Measurements from ENCODE around the gene NTHL1. TPM values are rescaled to one million over a fixed set of nuclear protein-coding genes. Genes with fewer than 3 reads are reported as not detected.

NTHL1 gene
- total and polyA plus RNA-seq, 2 of the 13 experiments (the other 11 are each of a cell fraction or from before 2014, with no cell fraction given) = 47.5 to 64.9 TPM

- TF ChIP-seq ZNF550 (CRISPR knock-in tag; IDR thresholded peaks at IDR 0.05; ENCODE audit: borderline replicate concordance) = no peak
- TF ChIP-seq, protein P1, sequence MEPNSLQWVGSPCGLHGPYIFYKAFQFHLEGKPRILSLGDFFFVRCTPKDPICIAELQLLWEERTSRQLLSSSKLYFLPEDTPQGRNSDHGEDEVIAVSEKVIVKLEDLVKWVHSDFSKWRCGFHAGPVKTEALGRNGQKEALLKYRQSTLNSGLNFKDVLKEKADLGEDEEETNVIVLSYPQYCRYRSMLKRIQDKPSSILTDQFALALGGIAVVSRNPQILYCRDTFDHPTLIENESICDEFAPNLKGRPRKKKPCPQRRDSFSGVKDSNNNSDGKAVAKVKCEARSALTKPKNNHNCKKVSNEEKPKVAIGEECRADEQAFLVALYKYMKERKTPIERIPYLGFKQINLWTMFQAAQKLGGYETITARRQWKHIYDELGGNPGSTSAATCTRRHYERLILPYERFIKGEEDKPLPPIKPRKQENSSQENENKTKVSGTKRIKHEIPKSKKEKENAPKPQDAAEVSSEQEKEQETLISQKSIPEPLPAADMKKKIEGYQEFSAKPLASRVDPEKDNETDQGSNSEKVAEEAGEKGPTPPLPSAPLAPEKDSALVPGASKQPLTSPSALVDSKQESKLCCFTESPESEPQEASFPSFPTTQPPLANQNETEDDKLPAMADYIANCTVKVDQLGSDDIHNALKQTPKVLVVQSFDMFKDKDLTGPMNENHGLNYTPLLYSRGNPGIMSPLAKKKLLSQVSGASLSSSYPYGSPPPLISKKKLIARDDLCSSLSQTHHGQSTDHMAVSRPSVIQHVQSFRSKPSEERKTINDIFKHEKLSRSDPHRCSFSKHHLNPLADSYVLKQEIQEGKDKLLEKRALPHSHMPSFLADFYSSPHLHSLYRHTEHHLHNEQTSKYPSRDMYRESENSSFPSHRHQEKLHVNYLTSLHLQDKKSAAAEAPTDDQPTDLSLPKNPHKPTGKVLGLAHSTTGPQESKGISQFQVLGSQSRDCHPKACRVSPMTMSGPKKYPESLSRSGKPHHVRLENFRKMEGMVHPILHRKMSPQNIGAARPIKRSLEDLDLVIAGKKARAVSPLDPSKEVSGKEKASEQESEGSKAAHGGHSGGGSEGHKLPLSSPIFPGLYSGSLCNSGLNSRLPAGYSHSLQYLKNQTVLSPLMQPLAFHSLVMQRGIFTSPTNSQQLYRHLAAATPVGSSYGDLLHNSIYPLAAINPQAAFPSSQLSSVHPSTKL (CRISPR knock-in tag; IDR thresholded peaks at IDR 0.05) = 0 out of 2 replicates have a peak, but pooled peaks have one; percentile 11
- no peak for TF ChIP-seq PAWR (CRISPR knock-in tag; IDR thresholded peaks at IDR 0.05; ENCODE audit: borderline replicate concordance)
- TF ChIP-seq, protein P2, sequence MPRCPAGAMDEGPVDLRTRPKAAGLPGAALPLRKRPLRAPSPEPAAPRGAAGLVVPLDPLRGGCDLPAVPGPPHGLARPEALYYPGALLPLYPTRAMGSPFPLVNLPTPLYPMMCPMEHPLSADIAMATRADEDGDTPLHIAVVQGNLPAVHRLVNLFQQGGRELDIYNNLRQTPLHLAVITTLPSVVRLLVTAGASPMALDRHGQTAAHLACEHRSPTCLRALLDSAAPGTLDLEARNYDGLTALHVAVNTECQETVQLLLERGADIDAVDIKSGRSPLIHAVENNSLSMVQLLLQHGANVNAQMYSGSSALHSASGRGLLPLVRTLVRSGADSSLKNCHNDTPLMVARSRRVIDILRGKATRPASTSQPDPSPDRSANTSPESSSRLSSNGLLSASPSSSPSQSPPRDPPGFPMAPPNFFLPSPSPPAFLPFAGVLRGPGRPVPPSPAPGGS (CRISPR knock-in tag; IDR thresholded peaks at IDR 0.05) = no peak
- no peak for TF ChIP-seq TCF7L2 (IDR thresholded peaks at IDR 0.05; ENCODE audit: low read depth, low read length)
- TF ChIP-seq, protein P3, sequence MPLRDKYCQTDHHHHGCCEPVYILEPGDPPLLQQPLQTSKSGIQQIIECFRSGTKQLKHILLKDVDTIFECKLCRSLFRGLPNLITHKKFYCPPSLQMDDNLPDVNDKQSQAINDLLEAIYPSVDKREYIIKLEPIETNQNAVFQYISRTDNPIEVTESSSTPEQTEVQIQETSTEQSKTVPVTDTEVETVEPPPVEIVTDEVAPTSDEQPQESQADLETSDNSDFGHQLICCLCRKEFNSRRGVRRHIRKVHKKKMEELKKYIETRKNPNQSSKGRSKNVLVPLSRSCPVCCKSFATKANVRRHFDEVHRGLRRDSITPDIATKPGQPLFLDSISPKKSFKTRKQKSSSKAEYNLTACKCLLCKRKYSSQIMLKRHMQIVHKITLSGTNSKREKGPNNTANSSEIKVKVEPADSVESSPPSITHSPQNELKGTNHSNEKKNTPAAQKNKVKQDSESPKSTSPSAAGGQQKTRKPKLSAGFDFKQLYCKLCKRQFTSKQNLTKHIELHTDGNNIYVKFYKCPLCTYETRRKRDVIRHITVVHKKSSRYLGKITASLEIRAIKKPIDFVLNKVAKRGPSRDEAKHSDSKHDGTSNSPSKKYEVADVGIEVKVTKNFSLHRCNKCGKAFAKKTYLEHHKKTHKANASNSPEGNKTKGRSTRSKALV (CRISPR knock-in tag; IDR thresholded peaks at IDR 0.05) = no peak
- TF ChIP-seq, protein P4, sequence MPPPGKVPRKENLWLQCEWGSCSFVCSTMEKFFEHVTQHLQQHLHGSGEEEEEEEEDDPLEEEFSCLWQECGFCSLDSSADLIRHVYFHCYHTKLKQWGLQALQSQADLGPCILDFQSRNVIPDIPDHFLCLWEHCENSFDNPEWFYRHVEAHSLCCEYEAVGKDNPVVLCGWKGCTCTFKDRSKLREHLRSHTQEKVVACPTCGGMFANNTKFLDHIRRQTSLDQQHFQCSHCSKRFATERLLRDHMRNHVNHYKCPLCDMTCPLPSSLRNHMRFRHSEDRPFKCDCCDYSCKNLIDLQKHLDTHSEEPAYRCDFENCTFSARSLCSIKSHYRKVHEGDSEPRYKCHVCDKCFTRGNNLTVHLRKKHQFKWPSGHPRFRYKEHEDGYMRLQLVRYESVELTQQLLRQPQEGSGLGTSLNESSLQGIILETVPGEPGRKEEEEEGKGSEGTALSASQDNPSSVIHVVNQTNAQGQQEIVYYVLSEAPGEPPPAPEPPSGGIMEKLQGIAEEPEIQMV (CRISPR knock-in tag; IDR thresholded peaks at IDR 0.05; ENCODE audit: low read depth) = no peak
- TF ChIP-seq SOX6 (IDR thresholded peaks at IDR 0.05) = no peak
- no peak for TF ChIP-seq SOX6 (CRISPR knock-in tag; IDR thresholded peaks at IDR 0.05)
- TF ChIP-seq, protein P5, sequence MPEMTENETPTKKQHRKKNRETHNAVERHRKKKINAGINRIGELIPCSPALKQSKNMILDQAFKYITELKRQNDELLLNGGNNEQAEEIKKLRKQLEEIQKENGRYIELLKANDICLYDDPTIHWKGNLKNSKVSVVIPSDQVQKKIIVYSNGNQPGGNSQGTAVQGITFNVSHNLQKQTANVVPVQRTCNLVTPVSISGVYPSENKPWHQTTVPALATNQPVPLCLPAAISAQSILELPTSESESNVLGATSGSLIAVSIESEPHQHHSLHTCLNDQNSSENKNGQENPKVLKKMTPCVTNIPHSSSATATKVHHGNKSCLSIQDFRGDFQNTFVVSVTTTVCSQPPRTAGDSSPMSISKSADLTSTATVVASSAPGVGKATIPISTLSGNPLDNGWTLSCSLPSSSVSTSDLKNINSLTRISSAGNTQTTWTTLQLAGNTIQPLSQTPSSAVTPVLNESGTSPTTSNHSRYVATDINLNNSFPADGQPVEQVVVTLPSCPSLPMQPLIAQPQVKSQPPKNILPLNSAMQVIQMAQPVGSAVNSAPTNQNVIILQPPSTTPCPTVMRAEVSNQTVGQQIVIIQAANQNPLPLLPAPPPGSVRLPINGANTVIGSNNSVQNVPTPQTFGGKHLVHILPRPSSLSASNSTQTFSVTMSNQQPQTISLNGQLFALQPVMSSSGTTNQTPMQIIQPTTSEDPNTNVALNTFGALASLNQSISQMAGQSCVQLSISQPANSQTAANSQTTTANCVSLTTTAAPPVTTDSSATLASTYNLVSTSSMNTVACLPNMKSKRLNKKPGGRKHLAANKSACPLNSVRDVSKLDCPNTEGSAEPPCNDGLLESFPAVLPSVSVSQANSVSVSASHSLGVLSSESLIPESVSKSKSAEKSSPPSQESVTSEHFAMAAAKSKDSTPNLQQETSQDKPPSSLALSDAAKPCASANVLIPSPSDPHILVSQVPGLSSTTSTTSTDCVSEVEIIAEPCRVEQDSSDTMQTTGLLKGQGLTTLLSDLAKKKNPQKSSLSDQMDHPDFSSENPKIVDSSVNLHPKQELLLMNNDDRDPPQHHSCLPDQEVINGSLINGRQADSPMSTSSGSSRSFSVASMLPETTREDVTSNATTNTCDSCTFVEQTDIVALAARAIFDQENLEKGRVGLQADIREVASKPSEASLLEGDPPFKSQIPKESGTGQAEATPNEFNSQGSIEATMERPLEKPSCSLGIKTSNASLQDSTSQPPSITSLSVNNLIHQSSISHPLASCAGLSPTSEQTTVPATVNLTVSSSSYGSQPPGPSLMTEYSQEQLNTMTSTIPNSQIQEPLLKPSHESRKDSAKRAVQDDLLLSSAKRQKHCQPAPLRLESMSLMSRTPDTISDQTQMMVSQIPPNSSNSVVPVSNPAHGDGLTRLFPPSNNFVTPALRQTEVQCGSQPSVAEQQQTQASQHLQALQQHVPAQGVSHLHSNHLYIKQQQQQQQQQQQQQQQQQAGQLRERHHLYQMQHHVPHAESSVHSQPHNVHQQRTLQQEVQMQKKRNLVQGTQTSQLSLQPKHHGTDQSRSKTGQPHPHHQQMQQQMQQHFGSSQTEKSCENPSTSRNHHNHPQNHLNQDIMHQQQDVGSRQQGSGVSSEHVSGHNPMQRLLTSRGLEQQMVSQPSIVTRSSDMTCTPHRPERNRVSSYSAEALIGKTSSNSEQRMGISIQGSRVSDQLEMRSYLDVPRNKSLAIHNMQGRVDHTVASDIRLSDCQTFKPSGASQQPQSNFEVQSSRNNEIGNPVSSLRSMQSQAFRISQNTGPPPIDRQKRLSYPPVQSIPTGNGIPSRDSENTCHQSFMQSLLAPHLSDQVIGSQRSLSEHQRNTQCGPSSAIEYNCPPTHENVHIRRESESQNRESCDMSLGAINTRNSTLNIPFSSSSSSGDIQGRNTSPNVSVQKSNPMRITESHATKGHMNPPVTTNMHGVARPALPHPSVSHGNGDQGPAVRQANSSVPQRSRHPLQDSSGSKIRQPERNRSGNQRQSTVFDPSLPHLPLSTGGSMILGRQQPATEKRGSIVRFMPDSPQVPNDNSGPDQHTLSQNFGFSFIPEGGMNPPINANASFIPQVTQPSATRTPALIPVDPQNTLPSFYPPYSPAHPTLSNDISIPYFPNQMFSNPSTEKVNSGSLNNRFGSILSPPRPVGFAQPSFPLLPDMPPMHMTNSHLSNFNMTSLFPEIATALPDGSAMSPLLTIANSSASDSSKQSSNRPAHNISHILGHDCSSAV (CRISPR knock-in tag; IDR thresholded peaks at IDR 0.05; ENCODE audit: borderline replicate concordance) = no peak
Measured at GRCh38 chr16:2033057-2033908, 14.4 kb downstream of the NTHL1 start (continued).
